Measurements from ENCODE around the gene ACOX3. TPM values are rescaled to one million over a fixed set of nuclear protein-coding genes. Genes with fewer than 3 reads are reported as not detected.

The ACOX3 gene
- polyA plus RNA-seq, 2 donors: 31.8 to 36.1 TPM

DNA sequence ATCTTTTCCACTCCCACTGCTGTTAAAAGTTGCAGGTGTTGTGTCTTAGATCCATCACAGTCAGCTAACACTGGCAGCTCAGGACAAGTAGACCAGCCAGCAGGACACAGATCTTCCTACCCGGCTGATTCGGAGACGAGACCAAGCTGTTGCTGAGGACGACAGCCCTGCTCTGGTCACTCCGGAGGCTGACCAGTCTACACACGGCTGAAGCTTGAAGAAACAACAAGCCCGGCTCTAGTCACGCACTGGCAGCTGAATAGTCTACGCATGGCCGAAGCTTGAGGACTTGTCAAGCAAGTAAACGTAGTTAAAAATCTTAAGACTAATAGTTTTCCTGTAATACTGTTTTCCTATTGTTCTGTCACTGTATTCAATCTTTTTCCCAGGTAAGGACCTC, 1.8 kb downstream of the ACOX3 start:
- Histone ChIP-seq H3K4me3 (ENCODE audit: low read depth in 1 of 2, low read length in 2 of 2) (peak overlapping the region in 1 of 2 donors; percentile 87), H3K27me3 (ENCODE audit: control insufficient read depth in 1 of 2, insufficient read depth in 2 of 2, low read length in 2 of 2) (no peaks in the 10 kb centered on the region), H3K27ac (ENCODE audit: low read depth in 2 of 2, low read length in 1 of 2) (peak overlapping the region; percentile 21 to 92), H3K9me3 (ENCODE audit: control insufficient read depth in 2 of 2, insufficient read depth in 1 of 2, low read depth in 1 of 2, low read length in 1 of 2) (no peaks in the 10 kb centered on the region), H3K36me3 (ENCODE audit: control insufficient read depth in 2 of 2, insufficient read depth in 2 of 2, low read length in 1 of 2) (no peaks in the 10 kb centered on the region), H3K4me1 (ENCODE audit: control insufficient read depth in 2 of 2, insufficient read depth in 2 of 2, low read length in 1 of 2) (peaks cover 0 to 11% of the 10 kb centered on the region in 2 donors)
- WGBS, 2 donors: 57 to 73% methylated on average over 11 of the region's 11 CpGs

DNA sequence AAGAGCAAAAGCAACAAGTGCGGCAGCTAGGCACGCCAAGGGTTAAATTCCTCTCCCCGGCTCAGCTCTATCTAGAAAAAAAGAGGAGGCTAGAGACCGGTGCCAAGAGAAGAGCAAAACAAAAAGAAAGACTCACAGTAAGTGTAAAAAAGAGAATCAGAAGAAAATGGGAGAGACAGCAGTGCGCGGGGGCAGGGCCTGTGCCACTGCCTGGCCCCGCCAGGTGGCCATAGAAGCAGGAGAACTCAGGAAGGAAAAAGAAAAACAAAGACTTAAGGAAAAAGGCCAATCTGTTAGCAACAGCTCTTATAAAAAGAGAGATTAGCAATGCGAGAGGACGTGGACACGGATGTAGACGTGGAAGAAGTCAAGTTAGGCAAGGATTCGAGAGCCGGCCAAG, 3.2 kb downstream of the ACOX3 start:
- Histone ChIP-seq H3K4me3 (ENCODE audit: low read depth in 1 of 2, low read length in 2 of 2) (peak overlapping the region; percentile 12 to 42), H3K4me1 (ENCODE audit: control insufficient read depth in 2 of 2, insufficient read depth in 2 of 2, low read length in 1 of 2) (peaks cover 0 to 14% of the 10 kb centered on the region in 2 donors), H3K9me3 (ENCODE audit: control insufficient read depth in 2 of 2, insufficient read depth in 1 of 2, low read depth in 1 of 2, low read length in 1 of 2) (no peaks in the 10 kb centered on the region), H3K27ac (ENCODE audit: low read depth in 2 of 2, low read length in 1 of 2) (peak overlapping the region; percentile 76 to 90), H3K27me3 (ENCODE audit: control insufficient read depth in 1 of 2, insufficient read depth in 2 of 2, low read length in 2 of 2) (no peaks in the 10 kb centered on the region), H3K36me3 (ENCODE audit: control insufficient read depth in 2 of 2, insufficient read depth in 2 of 2, low read length in 1 of 2) (no peaks in the 10 kb centered on the region)
- 38% methylated on average over 13 of the region's 13 CpGs for WGBS, 2 donors

DNA sequence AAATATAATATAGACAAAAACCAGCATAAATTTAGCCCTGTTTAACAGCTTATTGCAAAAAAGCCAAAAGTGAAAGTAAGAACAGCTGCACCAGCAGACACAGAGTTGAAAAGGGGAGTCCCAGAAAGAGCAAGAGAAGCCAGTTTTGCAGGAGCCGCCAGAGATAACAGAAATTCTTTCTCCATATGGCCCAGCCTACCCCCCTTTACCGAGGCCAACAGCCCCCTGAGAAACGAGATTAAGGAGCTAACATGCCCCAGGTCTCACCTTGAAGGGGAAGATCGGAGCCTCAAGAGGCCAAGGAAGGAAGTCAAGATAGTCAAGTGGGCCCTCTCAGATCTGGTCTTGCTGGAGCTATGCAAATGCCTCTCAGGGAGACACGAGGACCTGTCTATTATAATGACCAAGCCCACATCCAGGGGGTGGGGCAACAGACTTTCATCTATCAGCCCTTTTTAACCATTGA, 4.8 kb downstream of the ACOX3 start:
- H3K9me3 ChIP-seq (ENCODE audit: control insufficient read depth in 2 of 2, insufficient read depth in 1 of 2, low read depth in 1 of 2, low read length in 1 of 2): no peaks in the 10 kb centered on the region
- H3K4me1 ChIP-seq (ENCODE audit: control insufficient read depth in 2 of 2, insufficient read depth in 2 of 2, low read length in 1 of 2): peaks cover 2 to 8% of the 10 kb centered on the region in 2 donors
- H3K27ac ChIP-seq (ENCODE audit: low read depth in 2 of 2, low read length in 1 of 2): peak overlapping the region; percentile 85 to 90
- 11 to 18% methylated on average over 5 of the region's 5 CpGs for WGBS, 2 donors
- H3K4me3 ChIP-seq (ENCODE audit: low read depth in 1 of 2, low read length in 2 of 2): peak overlapping the region; percentile 54 to 68
- no peaks in the 10 kb centered on the region for H3K27me3 ChIP-seq (ENCODE audit: control insufficient read depth in 1 of 2, insufficient read depth in 2 of 2, low read length in 2 of 2)
- H3K36me3 ChIP-seq (ENCODE audit: control insufficient read depth in 2 of 2, insufficient read depth in 2 of 2, low read length in 1 of 2): peaks cover 0 to 8% of the 10 kb centered on the region in 2 donors

DNA sequence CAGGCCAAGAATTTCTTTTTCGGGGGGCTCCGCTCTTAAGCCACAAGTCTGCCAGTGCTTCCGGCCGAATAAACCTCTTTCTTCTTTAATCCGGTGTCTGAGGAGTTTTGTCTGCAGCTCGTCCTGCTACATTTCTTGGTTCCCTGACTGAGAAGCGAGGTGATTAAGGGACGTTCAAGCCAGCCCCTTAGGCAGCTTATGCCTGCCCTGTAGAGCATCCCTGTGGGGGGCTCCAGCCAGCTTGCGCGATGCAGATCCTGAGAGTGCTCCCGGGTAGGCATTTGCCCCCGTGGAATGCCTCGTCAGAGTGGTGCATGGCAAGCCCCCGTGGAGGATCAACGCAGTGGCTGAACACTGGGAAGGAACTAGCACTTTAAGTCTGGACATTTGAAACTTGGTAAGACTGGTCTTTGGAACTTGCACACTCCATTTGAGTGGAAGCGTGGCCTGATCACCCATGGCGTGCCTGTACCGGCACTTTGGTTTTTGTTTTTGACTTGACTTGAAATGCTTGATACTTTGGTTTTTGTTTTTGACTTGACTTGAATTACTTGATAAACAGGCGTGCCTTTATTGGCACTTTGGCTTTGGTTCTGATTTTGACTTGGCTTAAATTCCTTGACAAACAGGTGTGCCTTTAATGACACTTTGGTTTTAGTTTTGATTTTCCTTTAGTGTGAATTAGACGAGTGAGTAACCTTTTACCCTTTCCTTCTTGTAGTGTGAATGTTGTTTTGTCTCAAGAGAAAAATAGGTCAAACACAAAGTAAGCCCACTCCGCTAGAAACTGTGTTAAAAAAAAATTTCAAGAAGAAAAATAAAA, 6.1 kb downstream of the ACOX3 start:
- Histone ChIP-seq H3K4me3 (ENCODE audit: low read depth in 1 of 2, low read length in 2 of 2) (peak overlapping the region; percentile 44 to 68), H3K36me3 (ENCODE audit: control insufficient read depth in 2 of 2, insufficient read depth in 2 of 2, low read length in 1 of 2) (peaks cover 0 to 8% of the 10 kb centered on the region in 2 donors), H3K27me3 (ENCODE audit: control insufficient read depth in 1 of 2, insufficient read depth in 2 of 2, low read length in 2 of 2) (no peaks in the 10 kb centered on the region), H3K27ac (ENCODE audit: low read depth in 2 of 2, low read length in 1 of 2) (peak overlapping the region; percentile 81 to 85), H3K9me3 (ENCODE audit: control insufficient read depth in 2 of 2, insufficient read depth in 1 of 2, low read depth in 1 of 2, low read length in 1 of 2) (no peaks in the 10 kb centered on the region), H3K4me1 (ENCODE audit: control insufficient read depth in 2 of 2, insufficient read depth in 2 of 2, low read length in 1 of 2) (peaks cover 2 to 8% of the 10 kb centered on the region in 2 donors)
- WGBS, 2 donors: 50 to 65% methylated on average over 21 of the region's 21 CpGs

DNA sequence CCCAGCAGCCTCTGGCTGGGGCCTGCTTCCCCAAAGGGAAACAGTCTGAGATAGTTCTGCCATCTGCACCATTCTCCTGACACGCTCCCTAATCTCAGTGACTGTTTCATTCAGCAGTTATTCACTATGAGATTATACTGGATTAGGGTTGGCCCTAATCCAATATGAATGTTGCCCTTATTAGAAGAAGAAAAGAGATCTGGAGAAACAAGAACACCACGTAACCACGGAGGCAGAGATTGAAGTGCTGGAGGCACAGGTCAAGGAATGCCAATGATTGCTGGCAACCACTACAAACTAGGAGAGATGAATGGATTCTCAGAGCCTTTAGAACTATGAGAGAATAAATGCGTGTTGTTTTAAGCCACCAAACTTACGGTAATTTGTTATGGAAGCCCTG, 7.4 kb downstream of the ACOX3 start:
- peaks cover 0 to 8% of the 10 kb centered on the region in 2 donors for H3K36me3 ChIP-seq (ENCODE audit: control insufficient read depth in 2 of 2, insufficient read depth in 2 of 2, low read length in 1 of 2)
- peak overlapping the region; percentile 57 to 62 for H3K27ac ChIP-seq (ENCODE audit: low read depth in 2 of 2, low read length in 1 of 2)
- H3K4me3 ChIP-seq (ENCODE audit: low read depth in 1 of 2, low read length in 2 of 2): peak overlapping the region in 1 of 2 donors; percentile 68
- H3K27me3 ChIP-seq (ENCODE audit: control insufficient read depth in 1 of 2, insufficient read depth in 2 of 2, low read length in 2 of 2): no peaks in the 10 kb centered on the region
- WGBS, 2 donors: 48 to 59% methylated on average over 5 of the region's 5 CpGs
- H3K4me1 ChIP-seq (ENCODE audit: control insufficient read depth in 2 of 2, insufficient read depth in 2 of 2, low read length in 1 of 2): peaks cover 7 to 8% of the 10 kb centered on the region in 2 donors
- H3K9me3 ChIP-seq (ENCODE audit: control insufficient read depth in 2 of 2, insufficient read depth in 1 of 2, low read depth in 1 of 2, low read length in 1 of 2): no peaks in the 10 kb centered on the region

DNA sequence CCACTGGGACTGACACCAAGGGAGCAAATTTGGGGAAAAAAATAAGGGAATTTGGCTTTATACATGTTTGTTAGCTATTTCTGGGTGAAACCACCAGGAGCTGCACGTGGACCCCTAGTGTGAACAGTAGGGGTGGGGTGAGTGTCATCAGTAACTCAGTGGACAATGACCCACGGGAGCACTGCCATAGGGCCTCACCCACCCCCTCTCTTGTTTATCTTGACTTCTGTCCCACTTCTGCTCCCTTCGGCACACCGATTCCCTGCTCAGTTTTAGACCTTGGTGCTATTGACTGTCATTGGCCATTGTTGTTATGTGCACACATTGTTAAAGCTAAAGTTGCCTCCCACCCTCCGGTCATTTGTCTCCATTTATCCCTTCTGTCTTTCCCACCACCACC, 9.0 kb downstream of the ACOX3 start:
- Histone ChIP-seq H3K36me3 (ENCODE audit: control insufficient read depth in 2 of 2, insufficient read depth in 2 of 2, low read length in 1 of 2) (peaks cover 0 to 8% of the 10 kb centered on the region in 2 donors), H3K27me3 (ENCODE audit: control insufficient read depth in 1 of 2, insufficient read depth in 2 of 2, low read length in 2 of 2) (no peaks in the 10 kb centered on the region), H3K4me3 (ENCODE audit: low read depth in 1 of 2, low read length in 2 of 2) (no peak overlapping the region), H3K4me1 (ENCODE audit: control insufficient read depth in 2 of 2, insufficient read depth in 2 of 2, low read length in 1 of 2) (peaks cover 13 to 17% of the 10 kb centered on the region in 2 donors), H3K27ac (ENCODE audit: low read depth in 2 of 2, low read length in 1 of 2) (no peak overlapping the region), H3K9me3 (ENCODE audit: control insufficient read depth in 2 of 2, insufficient read depth in 1 of 2, low read depth in 1 of 2, low read length in 1 of 2) (no peaks in the 10 kb centered on the region)
- 82 to 95% methylated on average over 5 of the region's 5 CpGs for WGBS, 2 donors

DNA sequence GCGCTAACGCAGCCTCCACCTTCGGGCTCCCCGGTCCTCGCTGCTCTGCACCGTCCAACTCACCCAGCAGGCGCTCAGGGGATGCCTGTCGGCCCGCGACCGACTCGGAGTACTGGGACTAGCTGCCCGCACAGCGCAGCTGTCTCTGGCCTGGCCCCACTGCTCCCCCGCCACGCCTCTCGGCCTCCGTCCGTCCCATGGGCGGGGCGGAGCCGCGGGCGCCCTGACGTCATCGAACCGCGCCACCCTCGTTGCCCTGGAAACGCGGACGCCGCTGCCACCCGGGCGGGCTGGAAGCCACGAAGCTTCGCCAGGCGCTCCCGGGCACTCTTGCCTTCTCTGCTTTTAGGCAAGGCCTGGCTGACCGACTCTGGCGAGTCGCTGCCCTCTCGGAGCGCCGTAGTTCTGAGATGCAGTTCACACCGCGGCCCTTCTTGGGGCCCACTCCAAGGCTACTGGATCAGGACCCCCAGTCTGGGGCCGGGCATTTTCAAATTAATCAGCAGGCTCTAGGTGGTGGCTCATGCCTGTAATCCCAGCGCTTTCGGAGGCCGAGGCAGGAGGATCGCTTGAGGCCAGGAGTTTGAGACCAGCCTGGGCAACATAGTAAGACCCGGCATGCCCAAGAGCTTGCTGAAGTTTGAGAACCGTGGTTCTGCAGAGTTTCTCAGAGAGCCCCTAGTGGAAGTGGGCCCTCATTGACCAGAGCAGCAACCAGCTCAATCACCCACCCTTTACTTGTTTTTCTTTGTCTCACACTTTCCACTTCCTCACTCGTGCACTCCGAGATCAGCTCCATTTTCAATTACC, 12.0 kb downstream of the ACOX3 start:
- H3K27ac ChIP-seq (ENCODE audit: low read depth in 2 of 2, low read length in 1 of 2): peak overlapping the region; percentile 81 to 94
- no peaks in the 10 kb centered on the region for H3K9me3 ChIP-seq (ENCODE audit: control insufficient read depth in 2 of 2, insufficient read depth in 1 of 2, low read depth in 1 of 2, low read length in 1 of 2)
- H3K4me1 ChIP-seq (ENCODE audit: control insufficient read depth in 2 of 2, insufficient read depth in 2 of 2, low read length in 1 of 2): peaks cover 12 to 13% of the 10 kb centered on the region in 2 donors
- H3K36me3 ChIP-seq (ENCODE audit: control insufficient read depth in 2 of 2, insufficient read depth in 2 of 2, low read length in 1 of 2): peaks cover 0 to 8% of the 10 kb centered on the region in 2 donors
- H3K4me3 ChIP-seq (ENCODE audit: low read depth in 1 of 2, low read length in 2 of 2): peak overlapping the region; percentile 82 to 95
- no peaks in the 10 kb centered on the region for H3K27me3 ChIP-seq (ENCODE audit: control insufficient read depth in 1 of 2, insufficient read depth in 2 of 2, low read length in 2 of 2)
- 2% methylated on average over 56 of the region's 56 CpGs for WGBS, 2 donors

DNA sequence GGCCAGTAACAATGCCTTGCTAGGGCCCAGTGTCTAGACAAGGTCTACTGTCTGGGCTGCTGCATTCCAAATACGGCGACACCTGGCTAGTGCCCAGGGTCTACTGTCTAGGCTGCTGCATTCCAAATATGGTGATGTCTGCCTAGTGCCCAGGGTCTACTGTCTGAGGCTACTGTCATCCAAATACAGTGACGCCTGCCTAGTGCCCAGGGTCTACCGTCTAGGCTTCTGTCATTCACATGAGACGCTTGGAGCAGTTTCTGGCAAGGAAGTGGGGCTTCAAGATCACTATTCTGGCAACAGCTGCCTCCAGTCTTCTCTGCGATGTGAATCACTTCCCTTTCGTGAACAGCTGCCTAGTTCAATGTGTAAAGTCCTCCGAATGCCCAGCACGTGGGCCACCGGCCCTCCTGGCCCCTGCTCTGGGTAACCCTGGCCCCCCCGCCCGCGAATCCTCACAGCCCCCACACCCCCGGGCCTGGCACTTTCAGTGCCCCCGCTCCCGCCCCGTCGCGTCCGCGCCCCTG, 12.7 kb downstream of the ACOX3 start:
- peak overlapping the region; percentile 81 to 94 for H3K27ac ChIP-seq (ENCODE audit: low read depth in 2 of 2, low read length in 1 of 2)
- no peaks in the 10 kb centered on the region for H3K9me3 ChIP-seq (ENCODE audit: control insufficient read depth in 2 of 2, insufficient read depth in 1 of 2, low read depth in 1 of 2, low read length in 1 of 2)
- no peaks in the 10 kb centered on the region for H3K27me3 ChIP-seq (ENCODE audit: control insufficient read depth in 1 of 2, insufficient read depth in 2 of 2, low read length in 2 of 2)
- WGBS, 2 donors: 0 to 1% methylated on average over 21 of the region's 21 CpGs
- H3K36me3 ChIP-seq (ENCODE audit: control insufficient read depth in 2 of 2, insufficient read depth in 2 of 2, low read length in 1 of 2): peaks cover 0 to 8% of the 10 kb centered on the region in 2 donors
- H3K4me3 ChIP-seq (ENCODE audit: low read depth in 1 of 2, low read length in 2 of 2): peak overlapping the region; percentile 82 to 95
- peaks cover 13 to 15% of the 10 kb centered on the region in 2 donors for H3K4me1 ChIP-seq (ENCODE audit: control insufficient read depth in 2 of 2, insufficient read depth in 2 of 2, low read length in 1 of 2)

DNA sequence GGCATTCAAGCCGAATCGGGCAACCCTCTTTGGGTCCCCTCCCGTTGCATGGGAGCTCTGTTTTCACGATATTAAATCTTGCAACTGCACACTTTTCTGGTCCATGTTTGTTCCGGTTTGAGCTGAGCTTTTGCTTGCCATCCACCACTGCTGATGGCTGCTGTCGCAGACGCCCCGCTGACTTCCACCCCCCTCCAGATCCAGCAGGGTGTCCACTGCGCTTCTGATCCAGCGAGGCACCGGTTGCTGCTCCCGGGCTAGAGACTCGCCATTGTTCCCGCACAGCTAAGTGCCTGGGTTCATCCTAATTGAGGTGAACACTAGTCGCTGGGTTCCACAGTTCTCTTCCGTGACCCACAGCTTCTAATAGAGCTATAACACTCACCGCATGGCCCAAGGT, 13.3 kb downstream of the ACOX3 start:
- no peaks in the 10 kb centered on the region for H3K9me3 ChIP-seq (ENCODE audit: control insufficient read depth in 2 of 2, insufficient read depth in 1 of 2, low read depth in 1 of 2, low read length in 1 of 2)
- no peaks in the 10 kb centered on the region for H3K27me3 ChIP-seq (ENCODE audit: control insufficient read depth in 1 of 2, insufficient read depth in 2 of 2, low read length in 2 of 2)
- 79 to 80% methylated on average over 17 of the region's 17 CpGs for WGBS, 2 donors
- H3K4me3 ChIP-seq (ENCODE audit: low read depth in 1 of 2, low read length in 2 of 2): peak overlapping the region; percentile 82 to 95
- H3K4me1 ChIP-seq (ENCODE audit: control insufficient read depth in 2 of 2, insufficient read depth in 2 of 2, low read length in 1 of 2): peaks cover 16% of the 10 kb centered on the region in 2 donors
- no peak overlapping the region for H3K27ac ChIP-seq (ENCODE audit: low read depth in 2 of 2, low read length in 1 of 2)
- H3K36me3 ChIP-seq (ENCODE audit: control insufficient read depth in 2 of 2, insufficient read depth in 2 of 2, low read length in 1 of 2): peaks cover 0 to 8% of the 10 kb centered on the region in 2 donors
